ENCODE measurements around the gene CARD8.

CARD8 gene

DNA sequence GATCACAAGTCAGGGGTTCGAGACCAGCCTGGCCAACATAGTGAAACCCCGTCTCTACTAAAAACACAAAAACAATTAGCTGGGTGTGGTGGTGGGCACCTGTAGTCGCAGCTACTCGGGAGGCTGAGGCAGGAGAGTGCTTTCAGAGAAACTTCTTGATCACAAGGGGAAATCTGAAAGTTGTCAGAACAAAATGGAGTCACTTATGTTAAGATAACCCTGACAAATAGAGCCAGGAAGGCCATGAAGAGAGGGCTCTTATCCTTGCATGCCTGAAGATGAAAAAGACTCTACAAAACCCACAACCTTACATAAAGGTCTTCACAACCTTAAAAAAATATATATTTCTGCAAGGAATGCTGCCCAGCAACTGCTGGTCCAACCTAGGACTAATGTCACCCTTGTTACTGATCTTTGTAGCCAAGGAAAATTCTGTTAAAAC is 1.2 kb downstream of the CARD8 start:
- Histone ChIP-seq H3K4me1 (peaks cover 0 to 17% (median 13%) of the 10 kb centered on the region in 4 donors), H3K4me3 (peak overlapping the region in 1 of 2 donors; percentile 65), H3K36me3 (peaks cover 0 to 2% (median 0%) of the 10 kb centered on the region in 3 donors), H3K27ac (no peak overlapping the region), H3K9me3 (no peaks in the 10 kb centered on the region), H3K27me3 (no peaks in the 10 kb centered on the region)
- DNase-seq, result no peak
- intact Hi-C loops (cut with DNase I; ENCODE audit: low total_unique reads), result loop anchor here (10.0 kb wide), 1 partner anchor 80 kb away; the partner anchor contains the start of genes LIG1 and ZSWIM9
- TF ChIP-seq, protein P1, sequence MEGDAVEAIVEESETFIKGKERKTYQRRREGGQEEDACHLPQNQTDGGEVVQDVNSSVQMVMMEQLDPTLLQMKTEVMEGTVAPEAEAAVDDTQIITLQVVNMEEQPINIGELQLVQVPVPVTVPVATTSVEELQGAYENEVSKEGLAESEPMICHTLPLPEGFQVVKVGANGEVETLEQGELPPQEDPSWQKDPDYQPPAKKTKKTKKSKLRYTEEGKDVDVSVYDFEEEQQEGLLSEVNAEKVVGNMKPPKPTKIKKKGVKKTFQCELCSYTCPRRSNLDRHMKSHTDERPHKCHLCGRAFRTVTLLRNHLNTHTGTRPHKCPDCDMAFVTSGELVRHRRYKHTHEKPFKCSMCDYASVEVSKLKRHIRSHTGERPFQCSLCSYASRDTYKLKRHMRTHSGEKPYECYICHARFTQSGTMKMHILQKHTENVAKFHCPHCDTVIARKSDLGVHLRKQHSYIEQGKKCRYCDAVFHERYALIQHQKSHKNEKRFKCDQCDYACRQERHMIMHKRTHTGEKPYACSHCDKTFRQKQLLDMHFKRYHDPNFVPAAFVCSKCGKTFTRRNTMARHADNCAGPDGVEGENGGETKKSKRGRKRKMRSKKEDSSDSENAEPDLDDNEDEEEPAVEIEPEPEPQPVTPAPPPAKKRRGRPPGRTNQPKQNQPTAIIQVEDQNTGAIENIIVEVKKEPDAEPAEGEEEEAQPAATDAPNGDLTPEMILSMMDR (IDR thresholded peaks at IDR 0.05), result no peak

DNA sequence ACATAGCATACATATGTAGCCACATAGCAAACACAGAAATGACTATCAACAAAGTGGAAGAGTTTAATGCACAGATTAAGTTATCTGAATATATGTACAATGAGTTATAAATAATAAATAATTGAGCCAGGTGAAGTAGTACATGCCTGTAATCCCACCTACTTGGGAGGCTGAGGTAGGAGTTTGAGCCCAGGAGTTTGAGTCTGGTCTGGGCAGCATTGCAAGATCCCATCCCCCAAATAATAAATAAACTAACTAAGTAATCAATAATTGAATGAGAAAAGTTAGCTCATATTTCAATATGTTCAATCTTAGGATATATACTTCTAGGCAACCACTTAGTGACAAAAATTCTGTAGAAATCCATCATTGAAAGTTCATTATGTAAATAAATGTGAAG is 1.7 kb downstream of the CARD8 start:
- Histone ChIP-seq H3K4me3 (no peak overlapping the region), H3K27ac (no peak overlapping the region), H3K36me3 (peaks cover 0 to 7% (median 0%) of the 10 kb centered on the region in 3 donors), H3K27me3 (no peaks in the 10 kb centered on the region), H3K9me3 (no peaks in the 10 kb centered on the region), H3K4me1 (peaks cover 0 to 17% (median 13%) of the 10 kb centered on the region in 4 donors)
- DNase-seq, result no peak
- TF ChIP-seq, protein P1 (IDR thresholded peaks at IDR 0.05), result no peak
- intact Hi-C loops (cut with DNase I; ENCODE audit: low total_unique reads), result loop anchor here (10.0 kb wide), 1 partner anchor 79 kb away; the partner anchor contains the start of genes LIG1 and ZSWIM9

DNA sequence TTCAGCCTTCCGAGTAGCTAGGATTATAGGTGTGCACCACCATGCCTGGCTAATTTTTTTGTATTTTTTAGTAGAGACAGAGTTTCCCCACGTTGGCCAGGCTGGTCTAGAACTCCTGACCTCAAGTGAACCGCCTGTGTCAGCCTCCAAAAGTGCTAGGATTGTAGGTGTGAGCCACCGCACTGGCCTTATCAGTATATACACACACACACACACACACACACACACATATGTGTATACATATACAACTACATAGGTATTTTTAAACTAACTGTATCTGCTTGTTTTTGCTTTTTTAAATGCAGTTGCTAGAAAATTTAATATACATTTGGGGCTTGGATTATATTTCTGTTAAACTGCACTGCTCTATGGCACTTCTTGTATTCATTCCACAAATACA is 3.1 kb downstream of the CARD8 start:
- H3K27ac ChIP-seq, result no peak overlapping the region
- no peaks in the 10 kb centered on the region for H3K9me3 ChIP-seq
- H3K4me3 ChIP-seq, result no peak overlapping the region
- peaks cover 0 to 19% (median 8%) of the 10 kb centered on the region in 3 donors for H3K36me3 ChIP-seq
- H3K27me3 ChIP-seq, result no peaks in the 10 kb centered on the region
- intact Hi-C loops (cut with DNase I; ENCODE audit: low total_unique reads), result loop anchor here (10.0 kb wide), 1 partner anchor 78 kb away; the partner anchor contains the start of genes LIG1 and ZSWIM9
- H3K4me1 ChIP-seq, result peaks cover 0 to 17% (median 13%) of the 10 kb centered on the region in 4 donors
- DNase-seq, result no peak
- TF ChIP-seq, protein P1 (IDR thresholded peaks at IDR 0.05), result no peak

DNA sequence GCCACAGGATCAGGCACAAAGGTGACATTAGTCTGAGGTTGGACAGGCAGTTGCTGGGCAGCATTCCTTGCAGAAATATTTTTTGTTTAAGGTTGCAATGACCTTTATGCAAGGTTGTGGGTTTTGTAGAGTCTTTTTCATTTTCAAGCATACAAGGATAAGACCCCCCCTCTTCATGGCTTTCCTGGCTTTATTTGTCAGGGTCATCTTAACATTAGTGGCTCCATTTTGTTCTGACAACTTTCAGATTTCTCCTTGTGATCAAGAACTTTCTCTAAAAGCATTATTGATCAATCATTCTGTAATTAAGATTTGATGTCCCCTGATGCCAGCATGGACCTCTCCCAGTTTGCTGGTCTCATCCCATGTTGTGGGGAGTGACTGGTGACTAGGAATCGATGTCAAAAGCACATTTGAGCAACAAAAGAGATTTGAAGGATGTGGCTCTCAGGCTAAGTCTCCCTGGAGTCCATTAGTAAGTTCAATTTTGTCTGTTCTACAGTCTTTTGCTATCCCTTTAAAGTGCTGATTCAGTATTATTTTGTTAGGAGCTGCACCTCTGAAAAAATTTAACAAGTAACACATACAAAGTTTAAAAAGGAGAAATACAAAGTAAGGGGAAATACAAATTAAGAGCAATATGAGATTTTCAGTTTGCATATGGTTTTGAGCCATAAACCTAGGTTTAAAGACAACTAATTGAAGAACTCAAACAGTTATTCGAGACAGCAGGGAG is 5.3 kb downstream of the CARD8 start:
- Histone ChIP-seq H3K4me1 (peaks cover 0 to 17% (median 13%) of the 10 kb centered on the region in 4 donors), H3K36me3 (peaks cover 0 to 19% (median 15%) of the 10 kb centered on the region in 3 donors), H3K27me3 (no peaks in the 10 kb centered on the region), H3K4me3 (no peak overlapping the region), H3K27ac (no peak overlapping the region), H3K9me3 (no peaks in the 10 kb centered on the region)
- intact Hi-C loops (cut with DNase I; ENCODE audit: low total_unique reads), result loop anchor here (10.0 kb wide), 1 partner anchor 76 kb away; the partner anchor contains the start of genes LIG1 and ZSWIM9
- DNase-seq, result no peak
- TF ChIP-seq, protein P1 (IDR thresholded peaks at IDR 0.05), result no peak

DNA sequence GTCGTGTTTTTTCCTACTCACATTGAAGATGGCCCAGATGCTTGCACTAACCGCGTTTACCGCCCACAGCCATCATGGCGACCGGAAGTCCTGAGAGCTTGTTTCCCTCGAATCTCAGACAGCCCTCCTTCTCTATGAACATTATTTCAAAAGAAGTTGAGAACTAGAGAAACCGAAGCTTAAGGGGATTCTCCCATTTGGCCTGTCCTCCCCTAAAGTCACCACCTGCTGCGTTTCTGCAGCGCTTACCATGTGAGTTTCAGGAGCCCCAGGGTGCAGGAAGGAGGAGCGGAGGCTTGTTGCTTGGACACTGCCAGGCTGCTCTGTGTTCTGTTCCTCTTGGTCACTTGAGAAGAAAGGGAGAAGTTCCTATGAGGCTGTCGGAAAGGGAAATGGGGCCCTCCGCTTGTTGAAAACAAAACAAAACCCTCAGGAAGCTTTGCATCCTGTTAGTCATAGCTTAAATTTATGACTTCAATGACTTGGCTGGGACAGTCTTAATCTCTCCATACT is 6.2 kb downstream of the CARD8 start:
- Histone ChIP-seq H3K4me1 (peaks cover 0 to 10% (median 6%) of the 10 kb centered on the region in 4 donors), H3K27me3 (no peaks in the 10 kb centered on the region), H3K36me3 (peaks cover 0 to 19% (median 15%) of the 10 kb centered on the region in 3 donors), H3K27ac (no peak overlapping the region), H3K4me3 (peak overlapping the region; percentile 4 to 23), H3K9me3 (no peaks in the 10 kb centered on the region)
- intact Hi-C loops (cut with DNase I; ENCODE audit: low total_unique reads), result loop anchor here (10.0 kb wide), 1 partner anchor 75 kb away; the partner anchor contains the start of genes LIG1 and ZSWIM9
- peak; percentile 61 to 73 for DNase-seq
- TF ChIP-seq, protein P1 (IDR thresholded peaks at IDR 0.05), result no peak

Data from tibial artery (tissue), 4 donors.